ENCODE measurements around the gene CIB1.

DNA sequence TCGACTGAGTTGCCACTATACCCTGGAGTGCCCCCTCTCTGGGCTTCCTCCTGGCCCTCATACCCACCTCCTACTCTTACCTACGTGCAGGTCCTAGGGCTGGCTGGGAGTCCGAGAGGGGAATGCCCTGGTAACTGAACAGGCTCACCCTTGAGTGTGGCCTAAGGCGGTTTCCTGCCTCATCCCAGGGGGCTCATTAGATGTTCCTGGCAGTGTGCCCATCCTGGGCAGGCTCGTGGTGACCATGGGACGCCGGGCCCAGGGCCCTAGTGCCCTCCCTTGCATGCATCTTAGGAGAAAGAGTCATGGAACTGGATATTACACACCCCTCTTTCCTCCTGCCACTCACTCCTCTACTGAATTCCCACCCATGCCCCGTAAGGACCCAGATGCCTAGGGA lies 29.8 kb downstream of the CIB1 start:
- TF ChIP-seq, protein P1, sequence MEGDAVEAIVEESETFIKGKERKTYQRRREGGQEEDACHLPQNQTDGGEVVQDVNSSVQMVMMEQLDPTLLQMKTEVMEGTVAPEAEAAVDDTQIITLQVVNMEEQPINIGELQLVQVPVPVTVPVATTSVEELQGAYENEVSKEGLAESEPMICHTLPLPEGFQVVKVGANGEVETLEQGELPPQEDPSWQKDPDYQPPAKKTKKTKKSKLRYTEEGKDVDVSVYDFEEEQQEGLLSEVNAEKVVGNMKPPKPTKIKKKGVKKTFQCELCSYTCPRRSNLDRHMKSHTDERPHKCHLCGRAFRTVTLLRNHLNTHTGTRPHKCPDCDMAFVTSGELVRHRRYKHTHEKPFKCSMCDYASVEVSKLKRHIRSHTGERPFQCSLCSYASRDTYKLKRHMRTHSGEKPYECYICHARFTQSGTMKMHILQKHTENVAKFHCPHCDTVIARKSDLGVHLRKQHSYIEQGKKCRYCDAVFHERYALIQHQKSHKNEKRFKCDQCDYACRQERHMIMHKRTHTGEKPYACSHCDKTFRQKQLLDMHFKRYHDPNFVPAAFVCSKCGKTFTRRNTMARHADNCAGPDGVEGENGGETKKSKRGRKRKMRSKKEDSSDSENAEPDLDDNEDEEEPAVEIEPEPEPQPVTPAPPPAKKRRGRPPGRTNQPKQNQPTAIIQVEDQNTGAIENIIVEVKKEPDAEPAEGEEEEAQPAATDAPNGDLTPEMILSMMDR (IDR thresholded peaks at IDR 0.05; ENCODE audit: poor library complexity) = no peak
- TF ChIP-seq EZH2 (IDR thresholded peaks at IDR 0.05; ENCODE audit: borderline replicate concordance) (no peak), EZH2phosphoT487 (IDR thresholded peaks at IDR 0.05; ENCODE audit: low read depth, severe bottlenecking, unreplicated experiment) (no peak)
